Cardiac atrium fibroblast (primary cell): ENCODE measurements around the gene GNS. TPM values are rescaled to one million over a fixed set of nuclear protein-coding genes. Genes with fewer than 3 reads are reported as not detected.

Source experiments
- total RNA-seq: library from RNA; depleted of rRNA; stranded (reverse); fragments of >200 nt; gene quantifications from 2 replicates; pipeline ENCODE4 v1.2.3, GENCODE V29; 2015

GNS gene
- 115 and 153 TPM in 2 replicates for total RNA-seq

DNA sequence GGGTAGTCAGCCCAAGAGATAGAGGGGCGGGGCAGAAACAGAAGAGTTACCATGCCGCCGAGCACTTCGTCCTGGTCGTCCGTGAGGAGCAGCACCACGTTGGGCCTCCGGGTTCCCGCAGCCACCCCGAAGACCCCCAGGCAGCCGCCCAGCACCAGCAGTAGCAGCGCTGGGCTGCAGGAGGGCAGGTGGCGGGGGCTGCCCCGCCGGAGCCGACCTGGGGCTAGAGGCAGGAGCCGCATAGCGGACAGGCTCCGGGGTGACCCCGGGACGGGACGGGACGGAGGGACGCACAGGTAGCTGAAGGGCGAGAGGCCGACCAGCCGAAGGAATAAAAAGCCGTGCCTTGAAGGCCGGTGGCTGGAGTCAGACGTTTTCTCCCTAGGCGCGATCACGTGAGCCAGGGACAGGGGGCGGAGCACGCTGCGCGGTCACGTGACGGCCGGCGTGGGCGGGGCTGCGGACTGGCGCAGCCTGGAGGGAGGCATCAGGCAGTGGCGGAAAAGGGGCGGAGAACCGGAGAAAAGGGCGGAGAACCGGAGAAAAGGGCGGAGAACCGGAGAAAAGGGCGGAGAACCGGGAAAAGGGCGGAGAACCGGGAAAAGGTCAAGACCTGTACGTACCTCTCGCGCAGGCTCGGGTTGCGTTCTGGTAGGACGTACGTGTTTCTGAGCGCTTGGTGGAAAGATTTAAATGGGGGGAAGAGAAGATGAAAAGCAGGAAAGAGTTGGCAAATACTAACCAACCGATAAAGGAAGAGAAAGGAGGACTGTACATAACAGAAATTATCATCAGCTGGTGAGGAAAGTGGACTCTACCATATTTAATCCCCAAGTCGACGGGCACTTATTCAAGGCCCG is at the start of gene GNS:
TSS of gene GNS (minus strand) at position 372 of the 860 bp plus-strand sequence. CDS start at position 242, 130 bp downstream.

Other genes with a start within 250 kb of the GNS start
- 9.9 and 20.4 TPM in 2 replicates for gene RASSF3, start 148.9 kb downstream of the GNS start, total RNA-seq
- under 0.01 and 2.0 TPM in 2 replicates for gene TBC1D30, start 65.2 kb upstream of the GNS start, total RNA-seq